B cell (primary cell): ENCODE measurements around the gene WDR18. TPM values are rescaled to one million over a fixed set of nuclear protein-coding genes. Genes with fewer than 3 reads are reported as not detected.

ENCODE experiments used
- ATAC-seq: fragments of 200-7000 bp; cut with Tn5 transposase; one replicate; pipeline ENCODE4 v1.10.0; 2021; ENCODE audit warnings: low read depth, mild to moderate bottlenecking, moderate number of reproducible peaks, moderate library complexity
- CTCF ChIA-PET: fragments of 350-600 bp; sonication (Branson Sonifier 250); formaldehyde crosslinking; loops from one replicate; lab custom pipeline; 2021; ENCODE audit warnings: antibody characterized with exemption, inconsistent platforms; lab: Charles Lee
- POLR2A ChIA-PET: fragments of 350-600 bp; sonication (Branson Sonifier 250); formaldehyde crosslinking; loops from one replicate; lab custom pipeline; 2021; ENCODE audit warnings: antibody characterized with exemption; lab: Charles Lee
- DNase-seq: peaks from one replicate; pipeline ENCODE4 v3.0.0; 2013
- H2AFZ ChIP-seq: 2 replicates; pipeline ENCODE4 v1.6.1; 2012; ENCODE audit warnings: mild to moderate bottlenecking, low read depth, low read length; ENCODE audit not compliant: insufficient read depth, poor library complexity, severe bottlenecking
- H3K27ac ChIP-seq, 2 donors: 1 replicate in 1 of 2; 2 replicates in 1 of 2; pipeline ENCODE4 v1.5.1; 2012 to 2013; ENCODE audit warnings: low read length in 2 of 2, mild to moderate bottlenecking in 2 of 2, moderate library complexity in 1 of 2
- H3K27me3 ChIP-seq, 4 experiments: fragments of 200-600 bp in 1 of 4; sonication (generic) in 1 of 4; replicated peaks in 1 of 4; 1 replicate in 2 of 4; 2 replicates in 2 of 4; pipeline versions ENCODE4 v1.6.1 to v1.7.0; 2013 to 2016; ENCODE audit warnings: low read length in 3 of 4, mild to moderate bottlenecking in 2 of 4, mixed read lengths in 1 of 4, moderate library complexity in 1 of 4; ENCODE audit not compliant: insufficient read depth in 4 of 4, control insufficient read depth in 3 of 4; ENCODE audit errors: control extremely low read depth in 1 of 4
- H3K36me3 ChIP-seq, 2 experiments: replicated peaks in 1 of 2; 1 replicate in 1 of 2; 2 replicates in 1 of 2; pipeline versions ENCODE4 v1.6.1 to v1.7.1; 2013; ENCODE audit warnings: low read length in 1 of 2; ENCODE audit not compliant: insufficient read depth in 2 of 2, control insufficient read depth in 1 of 2; ENCODE audit errors: control extremely low read depth in 1 of 2, extremely low read depth in 1 of 2
- H3K4me1 ChIP-seq, 2 donors: fragments of 200-600 bp in 1 of 2; sonication (generic) in 1 of 2; 1 replicate in 1 of 2; 2 replicates in 1 of 2; pipeline versions ENCODE4 v1.5.1 to v1.6.1; 2013 to 2017; ENCODE audit warnings: low read length in 2 of 2; ENCODE audit not compliant: control insufficient read depth in 2 of 2, insufficient read depth in 2 of 2
- H3K4me2 ChIP-seq: replicated peaks from 2 replicates; pipeline ENCODE3; 2012; ENCODE audit warnings: mild to moderate bottlenecking, low read depth, low read length; ENCODE audit not compliant: poor library complexity, severe bottlenecking
- H3K4me3 ChIP-seq, 5 experiments: fragments of 200-600 bp in 1 of 5; sonication (generic) in 1 of 5; 1 replicate in 3 of 5; 2 replicates in 2 of 5; pipeline versions ENCODE4 v1.5.1 to v1.7.0; 2011 to 2016; ENCODE audit warnings: low read length in 4 of 5, mild to moderate bottlenecking in 4 of 5, low read depth in 2 of 5, control low read depth in 1 of 5, moderate library complexity in 1 of 5; ENCODE audit not compliant: insufficient read depth in 1 of 5; ENCODE audit errors: control extremely low read depth in 1 of 5, extremely low read depth in 1 of 5
- H3K79me2 ChIP-seq: fragments of 200-600 bp; sonication (generic); one replicate; pipeline ENCODE4 v1.6.0; 2016; ENCODE audit warnings: low read length; ENCODE audit not compliant: control insufficient read depth, insufficient read depth
- H3K9ac ChIP-seq: fragments of 200-600 bp; sonication (generic); 2 replicates; pipeline ENCODE4 v1.6.1; 2017; ENCODE audit warnings: mild to moderate bottlenecking, low read length, moderate library complexity
- H3K9me3 ChIP-seq, 3 donors: one replicate each; pipeline versions ENCODE4 v1.6.1 to v1.7.1; 2013; ENCODE audit warnings: low read length in 2 of 3; ENCODE audit not compliant: control insufficient read depth in 2 of 3, insufficient read depth in 1 of 3; ENCODE audit errors: control extremely low read depth in 1 of 3
- H4K20me1 ChIP-seq: 2 replicates; pipeline ENCODE4 v1.6.0; 2012; ENCODE audit warnings: mild to moderate bottlenecking, low read length; ENCODE audit not compliant: insufficient read depth, control insufficient read depth, poor library complexity, severe bottlenecking
- H3K27ac Mint-ChIP-seq: one replicate; pipeline ENCODE4 v1.8.0; 2021; ENCODE audit warnings: mixed read lengths
- H3K27me3 Mint-ChIP-seq: one replicate; pipeline ENCODE4 v1.8.0; 2021; ENCODE audit warnings: mixed read lengths
- H3K4me1 Mint-ChIP-seq: one replicate; pipeline ENCODE4 v1.8.0; 2021; ENCODE audit warnings: mixed read lengths
- H3K4me3 Mint-ChIP-seq: one replicate; pipeline ENCODE4 v1.8.0; 2021; ENCODE audit warnings: mixed read lengths
- H3K9me3 Mint-ChIP-seq: one replicate; pipeline ENCODE4 v1.8.0; 2022; ENCODE audit warnings: mixed read lengths; ENCODE audit not compliant: insufficient read depth
- EZH2 ChIP-seq: IDR thresholded peaks from 2 replicates; pipeline ENCODE4 v1.6.1; 2012; ENCODE audit warnings: borderline replicate concordance, low read depth, mild to moderate bottlenecking, moderate library complexity, low read length; ENCODE audit not compliant: insufficient read depth, poor library complexity, severe bottlenecking
- WGBS: methylation state at CpG from one replicate; pipeline ENCODE4 v1.1.5; 2013; ENCODE audit warnings: missing lambda C conversion rate; ENCODE audit not compliant: insufficient coverage; 5-methylcytosine and 5-hydroxymethylcytosine counted together
- intact Hi-C: fragments of 100-400 bp; cut with micrococcal nuclease; formaldehyde crosslinking; loops from one replicate; pipeline ENCODE4 v1.10.0; 2022
- polyA plus RNA-seq: library from polyadenylated mRNA; depleted of rRNA; stranded (reverse); fragments of >200 nt; gene quantifications from 2 replicates; pipeline ENCODE4 v1.2.3, GENCODE V29; 2012
- total RNA-seq, 2 donors: library from RNA; stranded (reverse); fragments of 120-200 nt in 1 of 2; gene quantifications; 1 replicate in 1 of 2; 2 replicates in 1 of 2; pipeline versions ENCODE4 v1.2.3 to v1.2.4, GENCODE V29; 2013 to 2022
- TF ChIP-seq, protein P1 (sequence below): fragments of 200-600 bp; IDR thresholded peaks from one replicate; pipeline ENCODE4 v1.8.0; 2022; ENCODE audit warnings: antibody characterized with exemption, mild to moderate bottlenecking

The WDR18 gene
- total and polyA plus RNA-seq, 2 donors (not counting 1 experiment from before 2014, with no cell fraction given) = 48.5 to 60.5 TPM

DNA sequence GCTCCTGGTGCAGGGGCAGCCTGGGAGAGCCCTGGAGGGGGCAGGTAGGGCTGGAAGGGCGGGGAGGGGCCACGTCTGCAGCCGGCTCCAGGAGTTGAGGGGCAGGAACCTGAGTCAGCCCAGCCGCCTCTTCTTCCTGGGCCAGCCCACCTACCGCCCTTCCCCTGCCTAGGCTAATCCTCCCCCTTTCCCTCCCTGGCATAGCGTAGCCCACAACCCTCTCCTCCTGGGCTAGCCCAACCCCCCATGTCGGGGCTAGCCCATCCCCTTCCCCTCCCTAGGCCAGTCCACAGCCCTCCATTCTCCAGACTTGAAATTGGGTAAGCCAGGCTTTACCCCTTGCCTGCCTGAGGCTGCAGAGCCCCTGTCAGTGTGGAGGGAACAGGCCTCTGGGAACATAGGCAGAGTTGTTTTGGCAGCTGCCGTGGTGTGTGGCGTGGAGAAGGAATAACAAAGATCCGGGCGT lies 20.6 kb upstream of the WDR18 start:
- Histone ChIP-seq H3K9me3 (peaks cover 0 to 15% (median 0%) of the 10 kb centered on the region in 3 donors), H3K4me3 (no peak overlapping the region), H3K9ac (no peak overlapping the region), H2AFZ (no peak overlapping the region), H3K27me3 (no peaks in the 10 kb centered on the region), H3K36me3 (peaks cover 0 to 56% of the 10 kb centered on the region in 2 experiments), H3K79me2 (peaks cover 10% of the 10 kb centered on the region), H3K27ac (no peak overlapping the region), H3K4me2 (no peak overlapping the region), H4K20me1 (peaks cover 22% of the 10 kb centered on the region), H3K4me1 (no peaks in the 10 kb centered on the region)
- no peak overlapping the region for H3K4me3 Mint-ChIP-seq
- ATAC-seq (no peak), DNase-seq (no peak)
- intact Hi-C loops = no loop called here
- CTCF ChIA-PET = no interaction called here
- peaks cover 2% of the 10 kb centered on the region for H3K4me1 Mint-ChIP-seq
- 94% methylated on average over 11 of the region's 11 CpGs for WGBS
- H3K27ac Mint-ChIP-seq = no peak overlapping the region
- no peaks in the 10 kb centered on the region for H3K27me3 Mint-ChIP-seq
- POLR2A ChIA-PET = no interaction called here
- no peak for TF ChIP-seq EZH2
- TF ChIP-seq, protein P1, sequence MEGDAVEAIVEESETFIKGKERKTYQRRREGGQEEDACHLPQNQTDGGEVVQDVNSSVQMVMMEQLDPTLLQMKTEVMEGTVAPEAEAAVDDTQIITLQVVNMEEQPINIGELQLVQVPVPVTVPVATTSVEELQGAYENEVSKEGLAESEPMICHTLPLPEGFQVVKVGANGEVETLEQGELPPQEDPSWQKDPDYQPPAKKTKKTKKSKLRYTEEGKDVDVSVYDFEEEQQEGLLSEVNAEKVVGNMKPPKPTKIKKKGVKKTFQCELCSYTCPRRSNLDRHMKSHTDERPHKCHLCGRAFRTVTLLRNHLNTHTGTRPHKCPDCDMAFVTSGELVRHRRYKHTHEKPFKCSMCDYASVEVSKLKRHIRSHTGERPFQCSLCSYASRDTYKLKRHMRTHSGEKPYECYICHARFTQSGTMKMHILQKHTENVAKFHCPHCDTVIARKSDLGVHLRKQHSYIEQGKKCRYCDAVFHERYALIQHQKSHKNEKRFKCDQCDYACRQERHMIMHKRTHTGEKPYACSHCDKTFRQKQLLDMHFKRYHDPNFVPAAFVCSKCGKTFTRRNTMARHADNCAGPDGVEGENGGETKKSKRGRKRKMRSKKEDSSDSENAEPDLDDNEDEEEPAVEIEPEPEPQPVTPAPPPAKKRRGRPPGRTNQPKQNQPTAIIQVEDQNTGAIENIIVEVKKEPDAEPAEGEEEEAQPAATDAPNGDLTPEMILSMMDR = no peak
- H3K9me3 Mint-ChIP-seq = no peaks in the 10 kb centered on the region

DNA sequence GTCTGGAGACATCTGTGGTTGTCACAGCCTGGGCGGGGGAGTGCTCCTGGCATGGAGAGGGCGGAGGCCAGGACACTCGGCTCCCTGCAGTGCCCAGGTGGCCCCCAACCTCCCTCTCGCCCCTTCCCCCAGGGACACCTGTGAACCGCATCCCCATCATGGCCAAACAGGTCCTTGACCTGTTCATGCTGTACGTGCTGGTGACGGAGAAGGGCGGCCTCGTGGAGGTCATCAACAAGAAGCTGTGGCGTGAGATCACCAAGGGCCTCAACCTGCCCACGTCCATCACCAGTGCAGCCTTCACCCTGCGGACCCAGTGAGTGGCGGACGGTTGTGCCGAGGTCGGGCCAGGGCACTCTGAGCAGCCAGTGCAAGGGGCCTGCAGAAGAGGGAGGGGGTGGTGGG lies 20.0 kb upstream of the WDR18 start:
- POLR2A ChIA-PET = no interaction called here
- H3K9ac ChIP-seq = no peak overlapping the region
- H3K4me3 Mint-ChIP-seq = no peak overlapping the region
- ATAC-seq (no peak), DNase-seq (no peak)
- H3K27me3 Mint-ChIP-seq = no peaks in the 10 kb centered on the region
- intact Hi-C loops = no loop called here
- 100% methylated on average over 13 of the region's 16 CpGs for WGBS
- H3K27ac Mint-ChIP-seq = no peak overlapping the region
- no peak overlapping the region for H3K27ac ChIP-seq
- H3K36me3 ChIP-seq = peaks cover 0 to 62% of the 10 kb centered on the region in 2 experiments
- no peak overlapping the region for H2AFZ ChIP-seq
- peaks cover 22% of the 10 kb centered on the region for H4K20me1 ChIP-seq
- no peak overlapping the region for H3K4me3 ChIP-seq
- H3K4me2 ChIP-seq = no peak overlapping the region
- no peaks in the 10 kb centered on the region for H3K4me1 ChIP-seq
- H3K27me3 ChIP-seq = no peaks in the 10 kb centered on the region
- CTCF ChIA-PET = interaction anchor here (2.2 kb wide), 1 partner anchor 20 kb away, joined by 5 read pairs; the partner anchor contains the start of gene WDR18
- peaks cover 2% of the 10 kb centered on the region for H3K4me1 Mint-ChIP-seq
- H3K9me3 ChIP-seq = peaks cover 0 to 15% (median 0%) of the 10 kb centered on the region in 3 donors
- TF ChIP-seq, protein P1 = no peak
- TF ChIP-seq EZH2 = no peak
- peaks cover 10% of the 10 kb centered on the region for H3K79me2 ChIP-seq
- H3K9me3 Mint-ChIP-seq = no peaks in the 10 kb centered on the region
